NCI-H1930 (cell line): ENCODE results near the gene EVA1C.
"Not testable (repeated sequence)": the region's sequence is repeated elsewhere in the genome, so short reads cannot be mapped to it uniquely, and the experiment has no call there.

ENCODE experiments used
- DNase-seq, 2 experiments: peaks; one replicate each; lab custom pipeline; 2025; lab: John Stamatoyannopoulos, UW

Gene EVA1C

GRCh38 chr21:32424674-32425073 lies 12.2 kb downstream of the EVA1C start:
- no peak for DNase-seq

GRCh38 chr21:32425628-32426027 lies 13.1 kb downstream of the EVA1C start:
- no peak for DNase-seq

- no peak for DNase-seq
Measured at GRCh38 chr21:32426066-32426465, 13.6 kb downstream of the EVA1C start.

GRCh38 chr21:32426592-32427051 lies 14.1 kb downstream of the EVA1C start:
- no peak for DNase-seq

GRCh38 chr21:32427958-32428623 lies 15.6 kb downstream of the EVA1C start:
- no peak for DNase-seq

GRCh38 chr21:32432982-32433660 lies 20.6 kb downstream of the EVA1C start:
- DNase-seq: not testable (repeated sequence)

GRCh38 chr21:32437729-32438128 lies 25.2 kb downstream of the EVA1C start:
- DNase-seq: no peak

- DNase-seq: no peak
Measured at GRCh38 chr21:32442566-32443318, 30.2 kb downstream of the EVA1C start.

GRCh38 chr21:32445101-32445500 lies 32.6 kb downstream of the EVA1C start:
- no peak for DNase-seq

- not testable (repeated sequence) for DNase-seq
Measured at GRCh38 chr21:32446440-32446839, 33.9 kb downstream of the EVA1C start.

GRCh38 chr21:32447224-32447623 lies 34.7 kb downstream of the EVA1C start:
- no peak for DNase-seq

- DNase-seq: no peak
Measured at GRCh38 chr21:32448803-32449594, 36.5 kb downstream of the EVA1C start.

- not testable (repeated sequence) for DNase-seq
Measured at GRCh38 chr21:32450881-32451701, 38.6 kb downstream of the EVA1C start.

- DNase-seq: not testable (repeated sequence)
Measured at GRCh38 chr21:32452191-32452590, 39.7 kb downstream of the EVA1C start.

- DNase-seq: no peak
Measured at GRCh38 chr21:32452641-32453040, 40.1 kb downstream of the EVA1C start.

- DNase-seq: no peak
Measured at GRCh38 chr21:32455548-32455947, 43.0 kb downstream of the EVA1C start.

- no peak for DNase-seq
Measured at GRCh38 chr21:32456497-32456918, 44.0 kb downstream of the EVA1C start.

GRCh38 chr21:32457360-32457840 lies 44.9 kb downstream of the EVA1C start:
- DNase-seq: no peak

- no peak for DNase-seq
Measured at GRCh38 chr21:32457962-32458361, 45.5 kb downstream of the EVA1C start.

GRCh38 chr21:32459972-32460371 lies 47.5 kb downstream of the EVA1C start:
- no peak for DNase-seq

- DNase-seq: no peak
Measured at GRCh38 chr21:32461503-32461902, 49.0 kb downstream of the EVA1C start.
